Activated naive CD4-positive, alpha-beta T cell treated with anti-CD3 and anti-CD28 coated beads for 36 hours (primary cell): ENCODE measurements around the gene FADS6. TPM values are rescaled to one million over a fixed set of nuclear protein-coding genes. Genes with fewer than 3 reads are reported as not detected.
A peak's percentile ranks its signal among the peaks of the same experiment; 100 is the strongest.

Experiments used
- CTCF ChIA-PET: fragments of 350-600 bp; sonication (Branson Sonifier 250); formaldehyde crosslinking; loops from one replicate; lab custom pipeline; 2021; ENCODE audit warnings: antibody characterized with exemption; lab: Charles Lee
- DNase-seq: peaks from one replicate; pipeline ENCODE4 v3.0.0-alpha.2; 2020
- H3K27ac Mint-ChIP-seq: one replicate; pipeline ENCODE4 v1.8.0; 2021; ENCODE audit warnings: mild to moderate bottlenecking, mixed read lengths
- H3K27me3 Mint-ChIP-seq: one replicate; pipeline ENCODE4 v1.8.0; 2021; ENCODE audit warnings: low read depth, mixed read lengths
- H3K36me3 Mint-ChIP-seq: one replicate; pipeline ENCODE4 v1.8.0; 2021; ENCODE audit warnings: low read depth, mixed read lengths
- H3K4me1 Mint-ChIP-seq: one replicate; pipeline ENCODE4 v1.8.0; 2021; ENCODE audit warnings: low read depth, mixed read lengths
- H3K4me3 Mint-ChIP-seq: one replicate; pipeline ENCODE4 v1.8.0; 2021; ENCODE audit warnings: mild to moderate bottlenecking, moderate library complexity, mixed read lengths
- H3K9me3 Mint-ChIP-seq: one replicate; pipeline ENCODE4 v1.8.0; 2021; ENCODE audit warnings: mixed read lengths
- intact Hi-C: fragments of 100-400 bp; cut with micrococcal nuclease; formaldehyde crosslinking; loops from one replicate; pipeline ENCODE4 v1.15.1; 2023
- total RNA-seq, 2 experiments: library from RNA; stranded (reverse); gene quantifications; one replicate each; pipeline ENCODE4 v1.2.3, GENCODE V29; 2021

FADS6 gene
- total RNA-seq, 2 experiments from 2014 or later = not detected

- intact Hi-C loops = no loop called here
- H3K27ac Mint-ChIP-seq = no peak overlapping the region
- CTCF ChIA-PET = interaction anchor here (1.0 to 1.9 kb wide), 4 partner anchors 9 to 115 kb away, joined by 3 to 10 read pairs (median 7); no protein-coding TSS in a partner anchor
Observed at GRCh38 chr17:74853048-74853397, 40.4 kb downstream of the FADS6 start.

GRCh38 chr17:74852237-74853047 is 41.0 kb downstream of the FADS6 start:
- Mint-ChIP-seq H3K9me3 (no peaks in the 10 kb centered on the region), H3K27me3 (peaks cover 43% of the 10 kb centered on the region), H3K36me3 (no peaks in the 10 kb centered on the region), H3K4me3 (peak overlapping the region; percentile 71), H3K27ac (no peak overlapping the region), H3K4me1 (peaks cover 3% of the 10 kb centered on the region)
- intact Hi-C loops = loop anchor here (1.0 kb wide), 1 partner anchor 21 kb away; no protein-coding TSS in a partner anchor
- CTCF ChIA-PET = interaction anchor here (1.0 to 1.9 kb wide), 4 partner anchors 10 to 115 kb away, joined by 3 to 10 read pairs (median 7); no protein-coding TSS in a partner anchor
- peak; percentile 64 for DNase-seq

More at GRCh38 chr17:74853048-74853397, 40.4 kb downstream of the FADS6 start:
- peaks cover 47% of the 10 kb centered on the region for H3K27me3 Mint-ChIP-seq
- no peak for DNase-seq
- peaks cover 3% of the 10 kb centered on the region for H3K4me1 Mint-ChIP-seq
- no peaks in the 10 kb centered on the region for H3K9me3 Mint-ChIP-seq
- H3K36me3 Mint-ChIP-seq = no peaks in the 10 kb centered on the region
- H3K4me3 Mint-ChIP-seq = peak overlapping the region; percentile 71

DNA sequence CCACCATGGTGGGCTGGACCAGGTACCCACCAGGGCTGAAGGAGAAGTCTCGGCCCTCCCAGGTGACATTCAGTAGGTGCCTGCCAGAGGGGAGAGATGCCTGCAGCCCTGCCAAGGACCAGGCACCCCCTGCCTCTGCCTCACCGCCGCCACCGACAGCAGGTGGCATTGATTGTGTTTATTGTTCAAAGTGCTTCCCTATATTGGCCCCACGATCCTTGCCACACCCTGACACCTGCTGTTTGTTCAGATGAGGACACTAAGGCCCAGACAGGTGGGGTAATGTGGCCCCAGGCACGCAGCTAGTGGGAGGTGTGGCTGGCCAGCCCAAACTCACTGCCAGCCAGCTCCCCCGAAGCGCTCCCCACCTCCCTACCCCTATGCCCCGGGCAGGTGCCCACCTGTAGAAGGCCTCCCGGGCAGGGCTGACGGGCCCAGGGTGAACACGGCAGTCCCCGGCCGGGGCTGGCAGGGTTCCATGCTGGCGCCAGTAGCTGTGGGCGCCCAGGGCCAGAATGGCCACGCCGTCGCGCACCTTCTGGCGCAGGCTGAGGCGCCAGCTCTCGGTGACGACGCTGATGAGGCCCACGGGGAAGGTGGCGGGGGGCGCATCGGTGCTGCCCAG is 41.7 kb downstream of the FADS6 start:
- no peak for DNase-seq
- Mint-ChIP-seq H3K27me3 (peaks cover 36% of the 10 kb centered on the region), H3K9me3 (no peaks in the 10 kb centered on the region), H3K4me1 (peaks cover 3% of the 10 kb centered on the region), H3K36me3 (no peaks in the 10 kb centered on the region), H3K27ac (no peak overlapping the region), H3K4me3 (no peak overlapping the region)
- CTCF ChIA-PET = interaction anchor here (1.0 to 1.9 kb wide), 3 partner anchors 10 to 114 kb away, joined by 4 to 10 read pairs (median 10); no protein-coding TSS in a partner anchor
- intact Hi-C loops = loop anchor here (1.0 kb wide), 1 partner anchor 22 kb away; no protein-coding TSS in a partner anchor

- no peak for DNase-seq
- no peaks in the 10 kb centered on the region for H3K9me3 Mint-ChIP-seq
- intact Hi-C loops = no loop called here
- H3K27me3 Mint-ChIP-seq = peaks cover 31% of the 10 kb centered on the region
- H3K27ac Mint-ChIP-seq = no peak overlapping the region
- H3K4me1 Mint-ChIP-seq = peaks cover 3% of the 10 kb centered on the region
- no peaks in the 10 kb centered on the region for H3K36me3 Mint-ChIP-seq
- CTCF ChIA-PET = interaction anchor here (1.9 kb wide), 1 partner anchor 14 kb away, joined by 5 read pairs; no protein-coding TSS in a partner anchor
- H3K4me3 Mint-ChIP-seq = no peak overlapping the region
Observed at GRCh38 chr17:74850914-74851313, 42.5 kb downstream of the FADS6 start.

GRCh38 chr17:74850310-74850709 is 43.1 kb downstream of the FADS6 start:
- no peak overlapping the region for H3K4me3 Mint-ChIP-seq
- H3K4me1 Mint-ChIP-seq = peaks cover 3% of the 10 kb centered on the region
- H3K9me3 Mint-ChIP-seq = no peaks in the 10 kb centered on the region
- H3K27ac Mint-ChIP-seq = no peak overlapping the region
- CTCF ChIA-PET = interaction anchor here (1.9 kb wide), 1 partner anchor 15 kb away, joined by 5 read pairs; no protein-coding TSS in a partner anchor
- H3K36me3 Mint-ChIP-seq = no peaks in the 10 kb centered on the region
- DNase-seq = no peak
- peaks cover 29% of the 10 kb centered on the region for H3K27me3 Mint-ChIP-seq
- intact Hi-C loops = no loop called here

DNA sequence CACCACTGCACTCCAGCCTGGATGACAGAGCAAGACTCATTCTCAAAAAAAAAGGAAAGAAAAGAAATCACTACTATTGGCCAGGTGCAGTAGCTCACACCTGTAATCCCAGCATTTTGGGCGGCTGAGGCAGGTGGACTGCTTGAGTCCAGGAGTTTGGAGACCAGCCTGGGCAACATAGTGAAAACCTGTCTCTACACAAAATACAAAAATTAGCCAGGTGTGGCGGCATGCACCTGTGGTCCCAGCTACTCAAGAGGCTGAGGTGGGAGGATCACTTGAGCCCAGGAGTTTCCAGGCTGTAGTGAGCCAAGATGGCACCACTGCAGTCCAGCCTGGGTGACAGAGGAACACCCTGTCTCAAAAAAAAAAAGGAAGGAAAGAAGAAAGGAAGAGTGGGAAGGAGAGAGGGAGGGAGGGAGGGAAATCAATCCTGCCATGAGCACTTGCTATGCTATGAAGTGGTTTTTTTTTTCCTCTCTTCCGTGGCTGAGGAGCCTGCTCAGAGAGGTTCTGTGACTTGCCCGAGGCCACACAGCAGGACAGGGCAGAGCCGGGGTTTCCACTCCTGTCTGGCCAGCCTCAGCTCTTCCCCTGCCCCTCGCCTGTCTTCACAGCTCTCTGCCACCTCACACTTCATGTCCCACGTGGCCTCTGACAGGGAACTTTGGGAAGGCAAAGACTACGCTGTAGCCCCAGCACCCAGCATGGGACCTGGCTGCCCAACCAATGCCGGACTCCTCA is 44.6 kb downstream of the FADS6 start:
- no peaks in the 10 kb centered on the region for H3K36me3 Mint-ChIP-seq

DNA sequence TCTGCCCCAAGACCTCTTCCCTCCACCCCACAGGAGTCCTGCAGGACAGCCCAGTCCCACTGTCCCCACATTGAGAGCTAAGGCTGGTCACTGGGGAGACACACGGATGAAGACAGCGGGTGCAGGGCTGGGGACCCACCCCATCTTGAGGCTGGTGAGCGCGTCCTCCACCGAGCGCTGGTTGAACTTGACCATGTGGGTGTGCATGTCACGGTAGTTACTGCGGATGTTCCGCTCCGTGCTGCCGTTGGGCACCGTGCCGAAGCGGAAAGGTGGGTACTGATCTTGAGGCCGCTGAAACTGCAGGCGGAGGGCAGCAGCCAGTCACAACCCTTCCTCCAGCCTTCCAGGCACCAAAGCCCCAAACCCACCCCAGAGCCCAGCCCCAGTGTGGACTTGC is 46.8 kb downstream of the FADS6 start:
- H3K4me3 Mint-ChIP-seq = no peak overlapping the region
- H3K9me3 Mint-ChIP-seq = no peaks in the 10 kb centered on the region
- no peaks in the 10 kb centered on the region for H3K36me3 Mint-ChIP-seq
- peaks cover 16% of the 10 kb centered on the region for H3K27me3 Mint-ChIP-seq
- no peak for DNase-seq
- intact Hi-C loops = no loop called here
- peaks cover 6% of the 10 kb centered on the region for H3K4me1 Mint-ChIP-seq
- no peak overlapping the region for H3K27ac Mint-ChIP-seq
- CTCF ChIA-PET = interaction anchor here (3.3 kb wide), 1 partner anchor 19 kb away, joined by 12 read pairs; no protein-coding TSS in a partner anchor

More for the DNA sequence above, 44.6 kb downstream of the FADS6 start:
- no peak for DNase-seq
- H3K4me3 Mint-ChIP-seq = no peak overlapping the region
- peaks cover 21% of the 10 kb centered on the region for H3K27me3 Mint-ChIP-seq
- peaks cover 3% of the 10 kb centered on the region for H3K4me1 Mint-ChIP-seq
- intact Hi-C loops = no loop called here
- H3K27ac Mint-ChIP-seq = no peak overlapping the region
- H3K9me3 Mint-ChIP-seq = no peaks in the 10 kb centered on the region
- CTCF ChIA-PET = no interaction called here

DNA sequence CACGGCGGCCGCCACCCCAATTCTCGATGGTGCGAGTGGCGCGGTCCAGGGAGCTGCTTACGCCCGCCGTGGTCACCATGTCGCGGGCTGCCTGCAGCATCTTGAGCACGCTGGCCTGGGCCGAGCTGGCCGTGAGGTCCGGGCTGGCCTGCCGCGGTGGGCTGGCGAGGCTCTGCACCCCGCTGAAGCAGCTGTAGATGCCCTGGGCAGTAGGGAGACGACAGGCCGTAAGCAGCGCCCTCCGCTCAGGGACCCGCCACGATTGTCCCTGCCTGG is 50.1 kb downstream of the FADS6 start:
- H3K27ac Mint-ChIP-seq = no peak overlapping the region
- no peaks in the 10 kb centered on the region for H3K36me3 Mint-ChIP-seq
- no peak overlapping the region for H3K4me3 Mint-ChIP-seq
- intact Hi-C loops = loop anchor here (1.0 kb wide), 1 partner anchor 22 kb away; no protein-coding TSS in a partner anchor
- H3K9me3 Mint-ChIP-seq = no peaks in the 10 kb centered on the region
- no peak for DNase-seq
- peaks cover 10% of the 10 kb centered on the region for H3K27me3 Mint-ChIP-seq
- CTCF ChIA-PET = interaction anchor here (0.5 to 1.9 kb wide), 12 partner anchors 14 to 503 kb away, joined by 3 to 9 read pairs (median 4); partner anchors contain the start of gene GRIN2C
- H3K4me1 Mint-ChIP-seq = peaks cover 13% of the 10 kb centered on the region

DNA sequence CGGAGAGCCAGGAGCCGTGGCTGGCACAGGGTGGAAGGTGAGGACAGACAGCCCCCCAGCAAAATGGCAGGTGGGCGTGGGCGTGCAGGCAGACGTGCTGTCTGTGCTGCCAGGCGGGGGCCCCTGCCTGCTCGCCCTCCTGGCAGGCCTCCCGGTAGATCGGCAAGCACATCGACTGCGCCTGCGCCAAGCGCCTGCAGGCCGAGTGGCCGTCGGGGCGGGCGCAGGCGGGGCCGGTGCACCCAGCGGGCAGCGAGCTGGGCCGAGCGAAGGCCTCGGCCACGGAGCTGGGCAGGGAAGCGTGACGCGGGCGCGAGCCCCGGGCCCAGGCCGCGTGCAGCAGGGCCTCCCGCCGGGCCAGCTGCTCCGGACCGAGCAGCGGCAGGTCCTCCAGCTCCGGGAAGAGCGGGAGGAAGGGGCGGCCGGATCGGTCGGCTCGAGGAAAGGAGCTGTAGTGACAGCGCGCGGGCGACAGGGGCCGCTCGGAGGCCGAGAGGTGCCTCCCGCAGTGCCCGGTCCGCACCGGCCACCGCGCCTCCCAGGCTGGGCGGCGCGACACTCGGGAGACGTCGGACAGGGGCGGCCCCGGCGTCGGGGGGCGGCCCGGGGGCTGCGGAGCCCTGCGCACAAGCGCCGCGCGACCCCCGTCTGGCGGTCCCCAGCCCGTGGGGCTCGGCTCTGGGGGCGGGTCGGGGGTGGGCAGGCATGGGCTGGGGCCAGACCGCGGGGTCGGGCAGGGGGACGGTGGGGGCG is 50.7 kb downstream of the FADS6 start:
- Mint-ChIP-seq H3K4me1 (peaks cover 13% of the 10 kb centered on the region), H3K9me3 (no peaks in the 10 kb centered on the region), H3K27me3 (peaks cover 10% of the 10 kb centered on the region), H3K27ac (no peak overlapping the region), H3K4me3 (no peak overlapping the region), H3K36me3 (no peaks in the 10 kb centered on the region)
- DNase-seq = no peak
- CTCF ChIA-PET = interaction anchor here (0.6 to 1.9 kb wide), 9 partner anchors 15 to 502 kb away, joined by 3 to 9 read pairs (median 3); no protein-coding TSS in a partner anchor
- intact Hi-C loops = loop anchor here (1.0 kb wide), 1 partner anchor 23 kb away; no protein-coding TSS in a partner anchor

DNA sequence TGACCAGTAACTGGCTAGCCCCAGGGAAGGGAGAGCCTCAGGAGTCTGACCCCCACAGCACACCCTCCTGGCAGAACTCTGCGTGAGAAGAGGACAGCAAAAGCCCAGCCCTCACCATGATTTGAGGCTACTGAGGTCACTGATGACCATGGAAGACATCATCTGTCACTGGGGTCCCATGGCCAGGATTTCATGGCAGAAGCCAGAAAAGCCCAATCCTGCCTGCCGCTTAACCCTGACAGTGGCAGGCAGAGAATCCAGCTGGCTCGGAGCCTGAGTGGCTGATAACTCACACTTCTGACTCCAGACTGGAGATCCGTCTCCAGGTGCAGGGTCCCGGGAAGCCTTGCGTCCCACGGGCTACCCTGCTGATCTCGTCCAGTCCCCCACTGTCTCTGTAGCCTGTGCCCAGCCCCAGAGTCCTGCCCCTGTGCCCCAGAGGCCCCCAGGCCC is 51.3 kb downstream of the FADS6 start:
- CTCF ChIA-PET = interaction anchor here (0.7 to 1.6 kb wide), 5 partner anchors 16 to 185 kb away, joined by 3 to 7 read pairs (median 5); no protein-coding TSS in a partner anchor
- intact Hi-C loops = no loop called here
- peaks cover 13% of the 10 kb centered on the region for H3K4me1 Mint-ChIP-seq
- no peaks in the 10 kb centered on the region for H3K36me3 Mint-ChIP-seq
- no peaks in the 10 kb centered on the region for H3K9me3 Mint-ChIP-seq
- no peak for DNase-seq
- H3K27me3 Mint-ChIP-seq = peaks cover 10% of the 10 kb centered on the region
- no peak overlapping the region for H3K27ac Mint-ChIP-seq
- no peak overlapping the region for H3K4me3 Mint-ChIP-seq

- Mint-ChIP-seq H3K4me1 (peaks cover 13% of the 10 kb centered on the region), H3K9me3 (no peaks in the 10 kb centered on the region), H3K27me3 (peaks cover 10% of the 10 kb centered on the region), H3K27ac (no peak overlapping the region), H3K36me3 (peaks cover 7% of the 10 kb centered on the region), H3K4me3 (no peak overlapping the region)
- DNase-seq = no peak
- CTCF ChIA-PET = interaction anchor here (0.7 to 3.8 kb wide), 3 partner anchors 21 to 92 kb away, joined by 3 to 15 read pairs (median 3); no protein-coding TSS in a partner anchor
- intact Hi-C loops = no loop called here
Observed at GRCh38 chr17:74840989-74841666, 52.3 kb downstream of the FADS6 start.
